HCT116 (cell line): ENCODE data around the gene MTFP1. TPM values are rescaled to one million over a fixed set of nuclear protein-coding genes. Genes with fewer than 3 reads are reported as not detected.

ENCODE experiments used
- ATAC-seq: fragments of 200-7000 bp; cut with Tn5 transposase; 2 replicates; pipeline ENCODE4 v1.9.1; 2020; ENCODE audit warnings: mild to moderate bottlenecking, moderate library complexity
- BruUV-seq: library from RNA; stranded (reverse); fragments of 400-500 nt; replicated peaks from 2 replicates; lab custom pipeline; 2021; lab: Mats Ljungman, UMichigan
- CTCF ChIA-PET: fragments of 300-600 bp; sonication (Branson Sonifier 250); formaldehyde crosslinking; loops from one replicate; lab custom pipeline; 2021; ENCODE audit warnings: antibody characterized with exemption; lab: Charles Lee
- POLR2A ChIA-PET: fragments of 300-600, 350-600 bp; sonication (Branson Sonifier 250); formaldehyde crosslinking; loops from one replicate; lab custom pipeline; 2021; ENCODE audit warnings: antibody characterized with exemption; lab: Charles Lee
- RAD21 ChIA-PET, 2 experiments: fragments of 300-600 bp; sonication (Branson Sonifier 250); formaldehyde crosslinking; loops; one replicate each; lab custom pipeline; 2023; ENCODE audit warnings: low total read pairs in 2 of 2; ENCODE audit not compliant: uncharacterized antibody in 2 of 2, unreplicated experiment in 2 of 2, low non-redundant PET in 1 of 2; lab: Charles Lee
- DNase-seq: peaks from one replicate; pipeline ENCODE4 v3.0.0-alpha.2; 2010; ENCODE audit warnings: low read depth, low spot score
- H2AFZ ChIP-seq: fragments of 200-600 bp; shearing (Covaris generic), sonication (generic); 2 replicates; pipeline ENCODE4 v1.6.1; 2017; ENCODE audit warnings: low read depth, mixed run types, mixed read lengths, antibody characterized with exemption, low read length; ENCODE audit not compliant: poor library complexity, severe bottlenecking
- H3K27ac ChIP-seq: 2 replicates; pipeline ENCODE4 v1.5.1; 2012; ENCODE audit warnings: low read depth, low read length
- H3K27me3 ChIP-seq: fragments of 200-600 bp; sonication (generic); 2 replicates; pipeline ENCODE4 v1.6.1; 2016; ENCODE audit warnings: mixed run types, low read length, mixed read lengths; ENCODE audit not compliant: insufficient read depth
- H3K36me3 ChIP-seq, 2 experiments: fragments of 200-500 bp in 1 of 2; fragments of 200-600 bp in 1 of 2; sonication (Bioruptor generic) in 1 of 2; sonication (generic) in 1 of 2; 2 replicates each; pipeline versions ENCODE4 v1.5.1 to v1.6.1; 2014 to 2016; ENCODE audit warnings: low read length in 2 of 2, inconsistent platforms in 1 of 2, mixed read lengths in 1 of 2, mixed run types in 1 of 2; ENCODE audit not compliant: insufficient read depth in 2 of 2, control insufficient read depth in 1 of 2
- H3K4me1 ChIP-seq, 2 experiments: fragments of 200-600 bp in 1 of 2; sonication (generic) in 1 of 2; 2 replicates each; pipeline versions ENCODE4 v1.5.1 to v1.6.1; 2012 to 2017; ENCODE audit warnings: low read length in 2 of 2, inconsistent platforms in 1 of 2, mild to moderate bottlenecking in 1 of 2, mixed read lengths in 1 of 2, mixed run types in 1 of 2, moderate library complexity in 1 of 2; ENCODE audit not compliant: insufficient read depth in 2 of 2, control insufficient read depth in 1 of 2
- H3K4me2 ChIP-seq: fragments of 200-600 bp; sonication (generic); 2 replicates; pipeline ENCODE4 v1.6.1; 2017; ENCODE audit warnings: mixed run types, low read length, mixed read lengths
- H3K4me3 ChIP-seq, 2 experiments: fragments of 200-600 bp in 1 of 2; sonication (generic) in 1 of 2; replicated peaks in 1 of 2; 2 replicates each; pipeline ENCODE4 v1.5.1; 2011 to 2016; ENCODE audit warnings: low read length in 2 of 2, control low read depth in 1 of 2, low read depth in 1 of 2, mild to moderate bottlenecking in 1 of 2, mixed read lengths in 1 of 2, mixed run types in 1 of 2
- H3K79me2 ChIP-seq: fragments of 200-600 bp; sonication (generic); 2 replicates; pipeline ENCODE4 v1.6.1; 2017; ENCODE audit warnings: mild to moderate bottlenecking, mixed run types, low read length, moderate library complexity, mixed read lengths; ENCODE audit not compliant: insufficient read depth
- H3K9ac ChIP-seq: fragments of 200-600 bp; sonication (generic); 2 replicates; pipeline ENCODE4 v1.6.1; 2016; ENCODE audit warnings: low read length, mixed read lengths
- H3K9me2 ChIP-seq: fragments of 200-600 bp; sonication (generic), shearing (Covaris generic); 2 replicates; pipeline ENCODE4 v1.6.1; 2017; ENCODE audit warnings: mixed run types, mild to moderate bottlenecking, moderate library complexity; ENCODE audit not compliant: insufficient read depth
- H3K9me3 ChIP-seq, 2 experiments: fragments of 200-500 bp in 1 of 2; fragments of 200-600 bp in 1 of 2; sonication (Bioruptor generic) in 1 of 2; sonication (generic) in 1 of 2; 2 replicates each; pipeline ENCODE4 v1.6.1; 2014 to 2017; ENCODE audit warnings: low read length in 2 of 2, mixed read lengths in 2 of 2, inconsistent platforms in 1 of 2, low read depth in 1 of 2, mild to moderate bottlenecking in 1 of 2, mixed run types in 1 of 2, moderate library complexity in 1 of 2; ENCODE audit not compliant: control insufficient read depth in 1 of 2, insufficient read depth in 1 of 2
- H4K20me1 ChIP-seq: fragments of 200-600 bp; sonication (generic), shearing (Covaris generic); 2 replicates; pipeline ENCODE4 v1.6.1; 2017; ENCODE audit warnings: mixed run types, mild to moderate bottlenecking, moderate library complexity; ENCODE audit not compliant: insufficient read depth
- ATF3 ChIP-seq: IDR thresholded peaks from 2 replicates; pipeline ENCODE4 v1.6.1; 2012
- CEBPB ChIP-seq: IDR thresholded peaks from 2 replicates; pipeline ENCODE4 v1.6.1; 2012; ENCODE audit warnings: low read depth
- CTCF ChIP-seq, 3 experiments: fragments of 200-600 bp in 1 of 3; sonication (generic) in 1 of 3; IDR thresholded peaks in 2 of 3; conservative IDR thresholded peaks in 1 of 3; 2 replicates each; pipeline ENCODE4 v1.5.1; 2012 to 2017; ENCODE audit warnings: low read depth in 2 of 3, low read length in 2 of 3, antibody characterized with exemption in 1 of 3, borderline replicate concordance in 1 of 3, control low read depth in 1 of 3, mild to moderate bottlenecking in 1 of 3, mixed read lengths in 1 of 3, mixed run types in 1 of 3, moderate library complexity in 1 of 3; ENCODE audit not compliant: insufficient read depth in 1 of 3
- EGR1 ChIP-seq: IDR thresholded peaks from 2 replicates; pipeline ENCODE4 v1.6.1; 2012; ENCODE audit warnings: low read depth
- ELF1 ChIP-seq: IDR thresholded peaks from 2 replicates; pipeline ENCODE4 v1.6.1; 2012; ENCODE audit warnings: low read depth, borderline replicate concordance
- POLR2AphosphoS5 ChIP-seq: IDR thresholded peaks from 2 replicates; pipeline ENCODE4 v1.6.1; 2011; ENCODE audit warnings: mild to moderate bottlenecking, low read depth, low read length, moderate library complexity
- RAD21 ChIP-seq: IDR thresholded peaks from 2 replicates; pipeline ENCODE4 v1.6.1; 2012; ENCODE audit warnings: low read depth, mild to moderate bottlenecking
- SIN3A ChIP-seq: IDR thresholded peaks from 2 replicates; pipeline ENCODE4 v1.6.1; 2012; ENCODE audit warnings: low read depth
- YY1 ChIP-seq: IDR thresholded peaks from 2 replicates; pipeline ENCODE4 v1.6.1; 2011; ENCODE audit warnings: low read length, low read depth, moderate library complexity, mild to moderate bottlenecking; ENCODE audit not compliant: insufficient replicate concordance; ENCODE audit errors: extremely low read depth
- ZNF274 ChIP-seq: fragments of 200-500 bp; sonication (Bioruptor generic); IDR thresholded peaks from 2 replicates; pipeline ENCODE4 v1.6.1; 2014; ENCODE audit warnings: mild to moderate bottlenecking, low read depth, low read length, inconsistent platforms
- intact Hi-C: fragments of 100-400 bp; cut with micrococcal nuclease; formaldehyde crosslinking; loops from 2 replicates; pipeline ENCODE4 v1.10.0; 2022
- total RNA-seq: library from RNA; stranded (reverse); gene quantifications from one replicate; pipeline ENCODE4 v1.2.1, GENCODE V29; 2021; ENCODE audit not compliant: unreplicated experiment

The MTFP1 gene
- total RNA-seq, 1 experiment from 2014 or later: 36.1 TPM

- Histone ChIP-seq H3K27me3 (no peaks in the 10 kb centered on the region), H3K79me2 (peaks cover 15% of the 10 kb centered on the region), H3K4me3 (no peak overlapping the region), H3K9me3 (peaks cover 0 to 7% of the 10 kb centered on the region in 2 experiments; a peak in 2 of 4 replicates), H3K9me2 (no peaks in the 10 kb centered on the region), H3K9ac (no peak overlapping the region), H4K20me1 (no peaks in the 10 kb centered on the region), H3K27ac (no peak overlapping the region), H3K4me1 (peaks cover 11 to 56% of the 10 kb centered on the region in 2 experiments; a peak in 3 of 4 replicates), H3K4me2 (no peak overlapping the region), H3K36me3 (no peaks in the 10 kb centered on the region), H2AFZ (no peak overlapping the region)
- ChIA-PET POLR2A (interaction anchor here (0.7 kb wide), 1 partner anchor 16 kb away, joined by 3 read pairs; no protein-coding TSS in a partner anchor), CTCF (interaction anchor here (1.0 kb wide), 1 partner anchor 33 kb away, joined by 3 read pairs; no protein-coding TSS in a partner anchor), RAD21 (no interaction called here)
- no peak for DNase-seq
- TF ChIP-seq YY1 (no peak), ZNF274 (no peak), ELF1 (no peak), SIN3A (no peak), POLR2AphosphoS5 (no peak), CTCF (IDR thresholded peaks at IDR 0.05 in 2 of 3, conservative IDR thresholded peaks at IDR 0.05 in 1 of 3; ENCODE audit: borderline replicate concordance in 1 of 3, insufficient read depth in 1 of 3, low read depth in 2 of 3, low read length in 2 of 3) (no peak), EGR1 (no peak), ATF3 (no peak), RAD21 (no peak), CEBPB (no peak)
- ATAC-seq: no peak
- intact Hi-C loops: no loop called here
- BruUV-seq: no TSS peak
Observed at GRCh38 chr22:30393322-30393680, 32.3 kb upstream of the MTFP1 start.
